HCT116 (cell line): ENCODE results near the gene PPIL1. TPM values are rescaled to one million over a fixed set of nuclear protein-coding genes. Genes with fewer than 3 reads are reported as not detected.

Experiments used
- ATAC-seq: fragments of 200-7000 bp; cut with Tn5 transposase; 2 replicates; pipeline ENCODE4 v1.9.1; 2020; ENCODE audit warnings: mild to moderate bottlenecking, moderate library complexity
- BruUV-seq: library from RNA; stranded (reverse); fragments of 400-500 nt; replicated peaks from 2 replicates; lab custom pipeline; 2021; lab: Mats Ljungman, UMichigan
- CTCF ChIA-PET: fragments of 300-600 bp; sonication (Branson Sonifier 250); formaldehyde crosslinking; loops from one replicate; lab custom pipeline; 2021; ENCODE audit warnings: antibody characterized with exemption; lab: Charles Lee
- POLR2A ChIA-PET: fragments of 300-600, 350-600 bp; sonication (Branson Sonifier 250); formaldehyde crosslinking; loops from one replicate; lab custom pipeline; 2021; ENCODE audit warnings: antibody characterized with exemption; lab: Charles Lee
- RAD21 ChIA-PET, 2 experiments: fragments of 300-600 bp; sonication (Branson Sonifier 250); formaldehyde crosslinking; loops; one replicate each; lab custom pipeline; 2023; ENCODE audit warnings: low total read pairs in 2 of 2; ENCODE audit not compliant: uncharacterized antibody in 2 of 2, unreplicated experiment in 2 of 2, low non-redundant PET in 1 of 2; lab: Charles Lee
- DNase-seq: peaks from one replicate; pipeline ENCODE4 v3.0.0-alpha.2; 2010; ENCODE audit warnings: low read depth, low spot score
- H2AFZ ChIP-seq: fragments of 200-600 bp; shearing (Covaris generic), sonication (generic); 2 replicates; pipeline ENCODE4 v1.6.1; 2017; ENCODE audit warnings: low read depth, mixed run types, mixed read lengths, antibody characterized with exemption, low read length; ENCODE audit not compliant: poor library complexity, severe bottlenecking
- H3K27ac ChIP-seq: 2 replicates; pipeline ENCODE4 v1.5.1; 2012; ENCODE audit warnings: low read depth, low read length
- H3K27me3 ChIP-seq: fragments of 200-600 bp; sonication (generic); 2 replicates; pipeline ENCODE4 v1.6.1; 2016; ENCODE audit warnings: mixed run types, low read length, mixed read lengths; ENCODE audit not compliant: insufficient read depth
- H3K36me3 ChIP-seq, 2 experiments: fragments of 200-500 bp in 1 of 2; fragments of 200-600 bp in 1 of 2; sonication (Bioruptor generic) in 1 of 2; sonication (generic) in 1 of 2; 2 replicates each; pipeline versions ENCODE4 v1.5.1 to v1.6.1; 2014 to 2016; ENCODE audit warnings: low read length in 2 of 2, inconsistent platforms in 1 of 2, mixed read lengths in 1 of 2, mixed run types in 1 of 2; ENCODE audit not compliant: insufficient read depth in 2 of 2, control insufficient read depth in 1 of 2
- H3K4me1 ChIP-seq, 2 experiments: fragments of 200-600 bp in 1 of 2; sonication (generic) in 1 of 2; 2 replicates each; pipeline versions ENCODE4 v1.5.1 to v1.6.1; 2012 to 2017; ENCODE audit warnings: low read length in 2 of 2, inconsistent platforms in 1 of 2, mild to moderate bottlenecking in 1 of 2, mixed read lengths in 1 of 2, mixed run types in 1 of 2, moderate library complexity in 1 of 2; ENCODE audit not compliant: insufficient read depth in 2 of 2, control insufficient read depth in 1 of 2
- H3K4me2 ChIP-seq: fragments of 200-600 bp; sonication (generic); 2 replicates; pipeline ENCODE4 v1.6.1; 2017; ENCODE audit warnings: mixed run types, low read length, mixed read lengths
- H3K4me3 ChIP-seq, 2 experiments: fragments of 200-600 bp in 1 of 2; sonication (generic) in 1 of 2; replicated peaks in 1 of 2; 2 replicates each; pipeline ENCODE4 v1.5.1; 2011 to 2016; ENCODE audit warnings: low read length in 2 of 2, control low read depth in 1 of 2, low read depth in 1 of 2, mild to moderate bottlenecking in 1 of 2, mixed read lengths in 1 of 2, mixed run types in 1 of 2
- H3K79me2 ChIP-seq: fragments of 200-600 bp; sonication (generic); 2 replicates; pipeline ENCODE4 v1.6.1; 2017; ENCODE audit warnings: mild to moderate bottlenecking, mixed run types, low read length, moderate library complexity, mixed read lengths; ENCODE audit not compliant: insufficient read depth
- H3K9ac ChIP-seq: fragments of 200-600 bp; sonication (generic); 2 replicates; pipeline ENCODE4 v1.6.1; 2016; ENCODE audit warnings: low read length, mixed read lengths
- H3K9me2 ChIP-seq: fragments of 200-600 bp; sonication (generic), shearing (Covaris generic); 2 replicates; pipeline ENCODE4 v1.6.1; 2017; ENCODE audit warnings: mixed run types, mild to moderate bottlenecking, moderate library complexity; ENCODE audit not compliant: insufficient read depth
- H3K9me3 ChIP-seq, 2 experiments: fragments of 200-500 bp in 1 of 2; fragments of 200-600 bp in 1 of 2; sonication (Bioruptor generic) in 1 of 2; sonication (generic) in 1 of 2; 2 replicates each; pipeline ENCODE4 v1.6.1; 2014 to 2017; ENCODE audit warnings: low read length in 2 of 2, mixed read lengths in 2 of 2, inconsistent platforms in 1 of 2, low read depth in 1 of 2, mild to moderate bottlenecking in 1 of 2, mixed run types in 1 of 2, moderate library complexity in 1 of 2; ENCODE audit not compliant: control insufficient read depth in 1 of 2, insufficient read depth in 1 of 2
- H4K20me1 ChIP-seq: fragments of 200-600 bp; sonication (generic), shearing (Covaris generic); 2 replicates; pipeline ENCODE4 v1.6.1; 2017; ENCODE audit warnings: mixed run types, mild to moderate bottlenecking, moderate library complexity; ENCODE audit not compliant: insufficient read depth
- CBX3 ChIP-seq: IDR thresholded peaks from 2 replicates; pipeline ENCODE4 v1.6.1; 2012; ENCODE audit warnings: low read depth
- EGR1 ChIP-seq: IDR thresholded peaks from 2 replicates; pipeline ENCODE4 v1.6.1; 2012; ENCODE audit warnings: low read depth
- TCF7L2 ChIP-seq: IDR thresholded peaks from 2 replicates; pipeline ENCODE4 v1.7.0; 2011; ENCODE audit warnings: borderline replicate concordance, inconsistent platforms; ENCODE audit not compliant: insufficient read depth, insufficient read length; ENCODE audit errors: extremely low read depth
- ZBTB33 ChIP-seq: IDR thresholded peaks from 2 replicates; pipeline ENCODE4 v1.6.1; 2011; ENCODE audit warnings: mild to moderate bottlenecking, low read length, moderate library complexity; ENCODE audit not compliant: insufficient replicate concordance; ENCODE audit errors: extremely low read depth
- ZFX ChIP-seq: fragments of 450-650 bp; IDR thresholded peaks from 2 replicates; pipeline ENCODE4 v1.6.1; 2017
- intact Hi-C: fragments of 100-400 bp; cut with micrococcal nuclease; formaldehyde crosslinking; loops from 2 replicates; pipeline ENCODE4 v1.10.0; 2022
- total RNA-seq: library from RNA; stranded (reverse); gene quantifications from one replicate; pipeline ENCODE4 v1.2.1, GENCODE V29; 2021; ENCODE audit not compliant: unreplicated experiment
- TF ChIP-seq, protein P1 (sequence below): IDR thresholded peaks from 2 replicates; pipeline ENCODE4 v1.6.1; 2012; ENCODE audit warnings: low read depth

The PPIL1 gene
- total RNA-seq, 1 experiment from 2014 or later = 42.0 TPM

DNA sequence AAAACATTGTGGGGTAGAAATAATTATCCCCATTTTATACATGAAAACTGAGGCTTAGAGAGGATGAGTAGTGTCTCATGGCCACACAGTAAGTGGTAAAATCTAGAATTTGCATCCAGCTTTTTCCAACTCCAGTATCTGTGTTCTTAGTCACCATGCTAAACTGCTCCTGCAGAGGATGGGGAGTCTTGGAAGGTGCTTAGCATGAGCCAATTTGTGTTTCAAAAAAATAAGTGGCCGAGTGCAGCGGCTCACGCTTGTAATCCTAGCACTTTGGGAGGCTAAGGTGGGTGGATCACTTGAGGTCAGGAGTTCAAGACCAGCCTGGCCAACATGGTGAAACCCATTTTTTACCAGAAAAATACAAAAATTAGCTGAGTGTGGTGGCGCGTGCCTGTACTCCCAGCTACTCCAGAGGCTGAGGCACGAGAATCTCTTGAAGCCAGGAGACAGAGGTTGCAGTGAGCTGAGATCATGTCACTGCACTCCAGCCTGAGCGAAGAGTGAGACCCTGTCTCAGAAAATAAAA is 13.6 kb upstream of the PPIL1 start:
- Histone ChIP-seq H3K4me2 (no peak overlapping the region), H3K36me3 (no peaks in the 10 kb centered on the region), H3K9ac (no peak overlapping the region), H3K27me3 (no peaks in the 10 kb centered on the region), H3K79me2 (peaks cover 39% of the 10 kb centered on the region), H3K4me1 (peaks cover 8 to 18% of the 10 kb centered on the region in 2 experiments; a peak in 3 of 4 replicates), H3K4me3 (no peak overlapping the region), H3K9me3 (no peaks in the 10 kb centered on the region), H3K9me2 (no peaks in the 10 kb centered on the region), H4K20me1 (no peaks in the 10 kb centered on the region), H3K27ac (no peak overlapping the region), H2AFZ (no peak overlapping the region)
- BruUV-seq = no TSS peak
- ChIA-PET CTCF (interaction anchor here (1.7 kb wide), 1 partner anchor 130 kb away, joined by 3 read pairs; no protein-coding TSS in a partner anchor), RAD21 (interaction anchor here in 1 of 2 experiments (0.6 kb wide), 1 partner anchor 21 kb away, joined by 5 read pairs; no protein-coding TSS in a partner anchor), POLR2A (no interaction called here)
- ATAC-seq (no peak), DNase-seq (no peak)
- TF ChIP-seq EGR1 = no peak
- TF ChIP-seq, protein P1, sequence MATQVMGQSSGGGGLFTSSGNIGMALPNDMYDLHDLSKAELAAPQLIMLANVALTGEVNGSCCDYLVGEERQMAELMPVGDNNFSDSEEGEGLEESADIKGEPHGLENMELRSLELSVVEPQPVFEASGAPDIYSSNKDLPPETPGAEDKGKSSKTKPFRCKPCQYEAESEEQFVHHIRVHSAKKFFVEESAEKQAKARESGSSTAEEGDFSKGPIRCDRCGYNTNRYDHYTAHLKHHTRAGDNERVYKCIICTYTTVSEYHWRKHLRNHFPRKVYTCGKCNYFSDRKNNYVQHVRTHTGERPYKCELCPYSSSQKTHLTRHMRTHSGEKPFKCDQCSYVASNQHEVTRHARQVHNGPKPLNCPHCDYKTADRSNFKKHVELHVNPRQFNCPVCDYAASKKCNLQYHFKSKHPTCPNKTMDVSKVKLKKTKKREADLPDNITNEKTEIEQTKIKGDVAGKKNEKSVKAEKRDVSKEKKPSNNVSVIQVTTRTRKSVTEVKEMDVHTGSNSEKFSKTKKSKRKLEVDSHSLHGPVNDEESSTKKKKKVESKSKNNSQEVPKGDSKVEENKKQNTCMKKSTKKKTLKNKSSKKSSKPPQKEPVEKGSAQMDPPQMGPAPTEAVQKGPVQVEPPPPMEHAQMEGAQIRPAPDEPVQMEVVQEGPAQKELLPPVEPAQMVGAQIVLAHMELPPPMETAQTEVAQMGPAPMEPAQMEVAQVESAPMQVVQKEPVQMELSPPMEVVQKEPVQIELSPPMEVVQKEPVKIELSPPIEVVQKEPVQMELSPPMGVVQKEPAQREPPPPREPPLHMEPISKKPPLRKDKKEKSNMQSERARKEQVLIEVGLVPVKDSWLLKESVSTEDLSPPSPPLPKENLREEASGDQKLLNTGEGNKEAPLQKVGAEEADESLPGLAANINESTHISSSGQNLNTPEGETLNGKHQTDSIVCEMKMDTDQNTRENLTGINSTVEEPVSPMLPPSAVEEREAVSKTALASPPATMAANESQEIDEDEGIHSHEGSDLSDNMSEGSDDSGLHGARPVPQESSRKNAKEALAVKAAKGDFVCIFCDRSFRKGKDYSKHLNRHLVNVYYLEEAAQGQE = no peak
- intact Hi-C loops = loop anchor here (5.0 kb wide), 1 partner anchor 324 kb away; no protein-coding TSS in a partner anchor

DNA sequence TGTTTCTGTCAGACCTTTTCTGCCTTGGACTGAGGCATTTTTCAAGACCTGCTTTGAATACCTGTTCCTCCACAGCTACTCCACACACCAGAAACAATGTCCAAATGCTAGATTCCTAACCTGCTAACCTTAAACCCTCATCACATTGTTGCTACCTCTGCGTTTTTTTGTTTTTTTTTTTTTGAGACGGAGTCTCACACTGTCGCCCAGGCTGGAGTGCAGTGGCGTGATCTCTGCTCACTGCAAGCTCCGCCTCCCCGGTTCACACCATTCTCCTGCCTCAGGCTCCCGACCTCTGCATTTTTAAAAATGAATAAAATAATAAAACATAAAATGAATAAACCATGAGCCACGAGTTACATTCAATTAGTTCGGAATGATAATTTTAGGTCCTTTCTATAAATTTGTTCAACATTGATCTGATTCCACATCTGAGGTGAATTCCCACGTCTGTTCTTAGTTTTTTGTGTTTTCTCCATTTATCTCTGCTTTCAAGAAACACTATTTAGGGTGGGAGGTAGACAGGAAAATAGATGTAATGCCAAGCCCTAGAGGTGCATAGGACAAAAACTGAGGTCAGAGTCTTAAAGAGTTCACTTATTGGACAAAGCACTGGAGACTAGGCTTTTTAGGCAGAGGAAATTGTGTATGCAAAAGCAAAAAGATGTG is 12.5 kb upstream of the PPIL1 start:
- H3K79me2 ChIP-seq = peaks cover 35% of the 10 kb centered on the region
- ATAC-seq (no peak), DNase-seq (no peak)
- POLR2A ChIA-PET = no interaction called here
- H3K27ac ChIP-seq = no peak overlapping the region
- H3K9me3 ChIP-seq = no peaks in the 10 kb centered on the region
- H2AFZ ChIP-seq = no peak overlapping the region
- intact Hi-C loops = loop anchor here (5.0 kb wide), 1 partner anchor 325 kb away; no protein-coding TSS in a partner anchor
- no peaks in the 10 kb centered on the region for H3K27me3 ChIP-seq
- H3K9me2 ChIP-seq = no peaks in the 10 kb centered on the region
- peak overlapping the region; percentile 70 for H3K9ac ChIP-seq
- RAD21 ChIA-PET = interaction anchor here in 1 of 2 experiments (0.5 kb wide), 1 partner anchor 53 kb away, joined by 3 read pairs; no protein-coding TSS in a partner anchor
- CTCF ChIA-PET = no interaction called here
- H3K36me3 ChIP-seq = no peaks in the 10 kb centered on the region
- peak overlapping the region; percentile 81 to 88 for H3K4me3 ChIP-seq
- no peaks in the 10 kb centered on the region for H4K20me1 ChIP-seq
- BruUV-seq = no TSS peak
- peak overlapping the region; percentile 75 for H3K4me2 ChIP-seq
- H3K4me1 ChIP-seq = peaks cover 8 to 18% of the 10 kb centered on the region in 2 experiments; a peak in 3 of 4 replicates
- no peak for TF ChIP-seq TCF7L2
- TF ChIP-seq CBX3 = no peak
- TF ChIP-seq, protein P1 = no peak
- TF ChIP-seq ZBTB33 = no peak
- no peak for TF ChIP-seq ZFX
